IPS-NIHi7 (cell line): ENCODE data around the gene FGFR3.

Experiments used
- DNase-seq: peaks from one replicate; pipeline ENCODE4 v3.0.0; 2012; ENCODE audit warnings: mixed read lengths; ENCODE audit errors: extremely low spot score

The FGFR3 gene

DNA sequence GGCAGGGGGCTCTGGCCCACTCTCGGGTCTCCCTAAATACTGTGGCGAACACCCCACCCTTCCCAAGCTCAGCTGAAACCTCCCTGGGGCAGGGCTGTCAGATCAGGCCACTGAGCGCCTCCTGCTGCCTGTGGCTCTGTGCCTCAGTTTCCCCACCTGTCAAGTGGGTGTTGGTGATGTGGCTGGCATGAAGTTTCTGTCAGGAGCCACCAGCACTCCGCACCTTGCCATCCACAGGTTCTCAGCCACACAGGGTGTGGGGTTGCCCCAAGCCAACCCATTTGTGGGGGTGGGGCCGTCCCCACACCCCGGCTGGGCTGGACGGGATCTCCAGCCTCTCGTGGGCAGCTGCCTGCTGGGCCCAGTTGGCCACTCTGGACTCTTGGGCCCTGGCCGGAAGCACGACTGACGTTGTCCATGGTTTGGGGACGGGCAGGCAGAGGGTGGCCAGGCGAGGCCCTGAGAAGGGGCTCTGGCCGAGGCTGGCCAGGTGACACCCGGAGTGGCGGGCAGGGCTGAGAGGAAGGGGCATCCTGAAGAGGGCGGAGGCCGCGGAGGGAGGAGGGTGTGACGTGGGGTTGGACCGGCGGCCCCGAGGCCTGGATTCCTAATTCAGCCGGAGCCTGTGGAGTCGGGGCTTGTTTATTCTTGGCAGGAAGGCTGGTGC is 5.5 kb upstream of the FGFR3 start:
- no peak for DNase-seq

DNA sequence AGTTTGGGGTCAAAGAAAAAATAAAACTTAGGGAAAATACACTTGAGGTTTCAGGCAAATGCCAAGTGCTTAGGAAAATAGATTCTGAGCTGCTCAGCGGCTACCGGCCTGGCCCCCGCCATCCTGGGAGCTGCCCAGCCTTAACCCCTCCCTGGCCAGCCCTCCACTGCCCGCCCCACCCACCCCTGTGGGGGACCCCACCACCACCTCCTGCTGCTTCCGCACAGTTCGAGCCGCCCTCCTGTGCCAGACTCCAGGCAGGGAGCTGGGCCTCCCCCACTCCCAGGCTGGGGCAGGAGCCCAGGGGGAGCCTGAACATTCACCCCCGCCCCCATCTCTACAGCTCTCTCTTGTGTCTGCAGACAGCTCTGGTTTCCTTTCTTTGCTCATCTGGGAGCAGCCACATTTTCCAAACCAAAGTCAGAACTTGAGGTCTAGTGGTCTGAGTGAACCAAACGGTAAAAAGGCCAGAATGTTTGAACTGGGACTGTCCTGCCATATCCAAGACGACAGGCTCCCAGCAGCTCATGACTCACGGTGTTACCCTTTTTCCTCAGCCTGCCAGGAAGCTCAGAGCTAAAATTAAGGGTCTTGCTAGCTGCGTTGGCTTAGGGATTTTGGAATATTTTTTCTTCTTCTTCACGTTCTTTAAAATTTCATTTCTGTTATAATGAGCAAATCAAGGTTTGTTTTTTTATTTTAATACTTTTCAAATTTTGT is 4.7 kb upstream of the FGFR3 start:
- no peak for DNase-seq

DNA sequence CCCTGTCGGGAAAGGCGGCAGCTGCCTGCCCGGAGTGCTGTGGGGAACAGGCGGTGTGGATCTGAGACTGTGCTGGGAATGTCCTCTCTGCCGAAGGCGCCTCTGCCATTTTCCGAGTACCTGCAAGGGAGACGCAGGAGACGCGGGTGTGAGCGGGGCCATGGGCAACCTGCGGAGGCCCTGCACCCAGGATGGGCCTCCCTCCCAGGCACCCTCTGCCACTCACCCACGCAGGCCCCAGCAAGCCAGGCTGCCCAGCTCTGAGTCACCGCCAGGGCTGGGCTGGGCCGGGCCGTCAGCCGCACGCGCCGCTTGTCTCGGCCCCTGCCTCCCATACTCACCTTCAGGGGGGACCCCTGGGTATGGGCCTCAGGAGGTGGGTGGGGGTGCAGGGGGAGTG is 3.5 kb upstream of the FGFR3 start:
- no peak for DNase-seq

- no peak for DNase-seq
Measured at GRCh38 chr4:1790005-1790404, 3.1 kb upstream of the FGFR3 start.

DNA sequence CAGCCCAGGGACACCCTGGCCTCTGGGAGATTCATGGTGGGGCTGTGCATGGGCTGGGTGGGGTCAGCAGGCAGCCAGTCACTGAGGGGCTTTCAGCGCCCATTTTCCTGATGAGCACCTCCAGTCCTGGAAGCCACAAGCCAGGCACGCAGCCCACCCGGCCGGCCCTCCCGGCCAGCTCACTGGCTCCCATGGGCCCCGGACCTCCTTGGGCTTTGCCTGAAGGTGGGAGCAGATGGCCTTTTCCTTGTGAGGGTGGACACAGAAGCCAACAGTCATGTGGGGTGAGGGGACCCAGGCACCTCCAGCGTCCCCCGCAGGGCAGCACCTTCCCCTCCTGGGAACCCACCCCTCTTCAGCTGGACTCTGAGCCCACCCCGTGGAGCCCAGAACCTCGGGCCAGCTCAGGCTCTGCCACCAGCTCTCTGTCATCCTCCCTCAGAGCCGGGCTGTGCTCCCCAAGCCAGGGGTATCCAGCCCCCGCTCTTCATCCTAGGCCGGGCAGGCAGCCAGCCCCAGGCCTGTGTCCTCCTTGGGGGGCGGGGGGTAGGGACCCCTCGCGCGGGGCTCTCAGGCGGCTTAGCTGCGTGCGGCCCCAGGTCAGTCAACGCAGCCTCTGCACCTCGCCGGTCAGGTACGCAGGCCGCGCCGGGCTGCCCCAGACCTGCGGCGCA is 798 bp upstream of the FGFR3 start:
- no peak for DNase-seq

DNA sequence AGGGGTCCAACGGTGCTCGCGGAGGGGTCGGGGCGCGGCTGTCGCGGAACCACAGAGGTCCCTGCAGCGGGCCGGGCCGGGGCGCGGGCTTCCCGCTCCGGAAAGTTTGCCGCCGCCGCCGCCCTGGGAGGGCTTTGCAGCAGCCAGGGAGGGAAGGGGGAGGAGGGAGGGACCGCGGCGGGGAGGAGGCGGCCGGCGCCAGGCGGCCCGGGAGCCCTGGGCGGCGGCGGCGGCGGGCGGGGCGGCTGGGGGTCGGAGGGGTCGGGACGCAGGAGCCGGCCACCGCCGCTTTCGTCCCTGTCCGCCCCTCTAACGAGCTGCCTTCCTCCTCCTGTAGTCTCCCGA is 375 bp downstream of the FGFR3 start:
- peak; percentile 56 for DNase-seq

GRCh38 chr4:1793940-1794808 is 1.1 kb downstream of the FGFR3 start:
- no peak for DNase-seq

DNA sequence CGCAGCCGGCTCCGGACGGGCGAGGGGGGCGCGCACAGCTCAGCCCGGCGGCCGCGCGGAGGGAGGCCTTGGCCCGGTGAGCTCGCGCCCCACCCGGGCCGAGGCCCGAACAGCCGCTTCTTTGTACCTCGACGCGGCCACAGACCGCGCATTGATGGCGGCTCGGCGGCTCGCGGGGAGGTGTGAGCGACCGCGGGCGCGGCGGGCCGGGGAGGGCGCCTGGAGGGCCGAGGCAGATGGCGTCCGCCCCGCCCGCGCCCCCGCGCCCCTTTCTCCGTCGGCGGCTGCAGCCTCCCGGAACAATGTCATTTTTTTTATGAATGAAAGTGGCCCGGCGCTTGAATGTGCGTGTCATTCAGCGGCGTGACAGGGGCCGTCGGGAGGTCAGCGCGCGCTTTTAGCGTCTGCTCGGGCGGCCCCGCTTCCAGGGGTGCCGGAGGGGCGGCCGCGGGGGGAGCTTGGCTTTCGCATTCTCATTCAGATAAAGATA is 1.8 kb downstream of the FGFR3 start:
- no peak for DNase-seq

GRCh38 chr4:1795299-1796195 is 2.5 kb downstream of the FGFR3 start:
- peak; percentile 78 for DNase-seq

DNA sequence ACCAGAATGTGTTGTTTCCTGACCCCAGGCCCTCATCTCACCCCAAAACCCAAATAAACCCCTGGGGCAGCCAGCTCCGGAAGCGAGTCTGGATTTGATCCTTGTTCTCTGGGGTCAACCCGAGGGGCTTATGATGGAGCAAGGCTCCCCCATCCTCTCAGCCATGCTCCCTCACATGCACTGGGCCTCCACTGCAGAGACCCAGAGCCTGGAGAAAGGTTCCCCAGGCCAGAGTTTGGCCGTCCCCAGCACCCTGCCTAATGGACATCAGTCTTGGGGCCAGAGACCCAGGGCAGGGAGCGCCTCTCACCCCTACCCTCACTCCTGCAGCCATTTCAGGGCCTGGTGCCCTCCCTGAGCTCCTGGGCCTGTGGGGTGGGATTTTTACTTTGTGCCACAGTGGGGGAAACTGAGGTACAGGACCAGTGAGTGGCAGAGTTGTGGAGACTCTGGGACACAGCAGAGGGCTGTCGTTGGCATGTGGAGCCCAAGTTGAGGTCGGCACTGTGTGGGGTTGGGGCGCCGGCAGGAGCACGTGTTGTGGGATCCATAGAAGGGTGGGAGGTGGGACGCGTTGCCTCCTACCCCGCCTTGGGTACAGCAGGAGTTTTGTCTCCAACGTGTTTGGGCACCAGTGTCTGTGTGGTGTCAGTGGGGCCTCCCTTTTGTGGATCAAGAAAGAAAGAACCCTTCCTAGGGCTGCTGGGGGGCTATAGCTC is 3.6 kb downstream of the FGFR3 start:
- no peak for DNase-seq

GRCh38 chr4:1797298-1797860 is 4.3 kb downstream of the FGFR3 start:
- no peak for DNase-seq

GRCh38 chr4:1797861-1798579 is 4.9 kb downstream of the FGFR3 start:
- DNase-seq = no peak

DNA sequence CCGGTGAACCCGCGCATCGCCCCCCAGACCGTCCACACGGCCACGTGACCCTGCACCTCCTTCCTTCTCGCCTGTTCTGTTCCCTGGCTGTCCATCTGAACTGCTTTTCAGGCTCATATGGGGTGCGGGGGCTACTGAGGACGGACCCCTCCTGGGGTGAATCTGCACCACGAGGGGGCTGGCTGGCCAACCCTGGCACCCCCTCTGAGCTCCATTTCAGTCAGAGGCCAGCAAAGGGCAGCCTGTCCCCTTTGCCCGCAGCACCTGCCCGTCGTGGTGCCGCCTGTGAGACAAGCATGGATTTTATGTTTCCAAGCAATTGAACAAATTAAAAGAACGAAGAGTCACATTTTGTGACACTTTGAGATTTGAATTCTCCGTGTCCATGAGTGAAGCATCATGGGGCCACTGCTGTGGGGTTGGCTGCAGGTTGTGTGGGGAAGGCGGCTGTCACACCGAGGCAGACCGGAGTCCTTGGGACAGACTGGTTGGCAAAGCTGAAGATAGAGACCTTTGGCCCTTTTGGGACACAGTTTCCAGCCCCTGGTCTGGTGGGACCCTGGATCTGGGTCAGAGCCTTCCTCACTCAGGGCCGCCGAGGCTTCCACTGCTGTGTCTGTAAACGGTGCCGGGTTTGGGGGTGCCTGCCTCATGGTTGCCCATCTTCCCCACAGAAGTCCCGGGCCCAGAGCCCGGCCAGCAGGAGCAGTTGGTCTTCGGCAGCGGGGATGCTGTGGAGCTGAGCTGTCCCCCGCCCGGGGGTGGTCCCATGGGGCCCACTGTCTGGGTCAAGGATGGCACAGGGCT is 5.7 kb downstream of the FGFR3 start:
- no peak for DNase-seq

DNA sequence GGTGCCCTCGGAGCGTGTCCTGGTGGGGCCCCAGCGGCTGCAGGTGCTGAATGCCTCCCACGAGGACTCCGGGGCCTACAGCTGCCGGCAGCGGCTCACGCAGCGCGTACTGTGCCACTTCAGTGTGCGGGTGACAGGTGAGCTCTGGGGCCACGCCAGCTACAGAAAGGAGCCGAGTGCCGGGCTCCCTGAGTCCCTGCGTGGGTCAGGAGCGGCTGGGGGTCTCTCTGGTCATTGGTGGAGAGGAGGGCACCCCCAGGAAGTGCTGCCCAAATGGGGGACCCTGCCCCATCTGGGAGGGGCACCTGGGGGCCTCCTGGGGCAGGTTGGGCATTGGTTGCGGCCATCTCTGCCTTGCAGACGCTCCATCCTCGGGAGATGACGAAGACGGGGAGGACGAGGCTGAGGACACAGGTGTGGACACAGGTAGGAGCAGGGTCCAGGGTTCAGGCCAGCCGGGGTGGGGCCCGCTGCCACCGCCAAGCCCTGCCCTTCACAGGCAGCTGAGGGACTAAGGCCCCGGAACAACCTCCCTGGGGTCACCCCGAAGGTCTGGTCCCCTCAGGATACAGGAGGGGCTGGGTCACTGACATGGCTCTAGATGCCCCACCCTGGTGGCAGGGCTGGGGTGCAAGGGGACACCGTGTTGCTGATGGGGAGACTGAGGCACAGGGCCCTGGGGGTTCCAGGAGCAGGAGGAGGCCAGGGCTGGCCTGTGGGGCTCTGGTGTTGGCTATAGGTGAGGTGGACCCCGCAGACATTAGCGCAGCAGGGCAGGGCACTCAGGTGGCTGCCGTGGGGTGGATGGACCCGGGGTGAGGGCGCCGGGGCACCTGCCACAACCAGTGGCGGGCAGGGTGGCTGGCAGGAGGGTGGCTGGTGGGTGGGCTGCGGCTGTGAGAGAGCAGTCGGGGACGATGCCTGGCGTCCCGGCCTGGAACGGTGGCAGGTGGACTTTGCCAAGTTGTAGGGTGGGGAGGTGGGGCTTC is 6.6 kb downstream of the FGFR3 start:
- no peak for DNase-seq

DNA sequence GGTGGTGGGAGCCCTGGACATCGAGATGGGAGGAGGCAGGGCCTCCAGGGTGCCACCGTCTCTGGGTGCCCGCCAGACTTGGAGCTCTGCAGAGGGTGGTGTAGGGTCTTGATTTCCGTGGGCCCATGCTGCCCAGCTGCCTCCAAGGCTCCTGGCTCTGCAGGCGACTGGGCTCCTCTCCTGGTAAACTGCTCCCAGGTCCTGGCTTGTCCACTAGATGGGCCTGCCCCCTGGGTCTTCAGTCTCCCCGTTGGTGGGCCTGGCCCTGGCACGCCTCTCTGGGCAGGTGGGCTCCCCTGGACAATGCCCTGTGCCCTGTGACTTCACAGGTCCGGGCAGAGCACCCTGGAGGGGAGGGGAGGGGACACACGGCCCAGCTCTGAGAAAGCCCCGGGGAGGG is 7.7 kb downstream of the FGFR3 start:
- no peak for DNase-seq

DNA sequence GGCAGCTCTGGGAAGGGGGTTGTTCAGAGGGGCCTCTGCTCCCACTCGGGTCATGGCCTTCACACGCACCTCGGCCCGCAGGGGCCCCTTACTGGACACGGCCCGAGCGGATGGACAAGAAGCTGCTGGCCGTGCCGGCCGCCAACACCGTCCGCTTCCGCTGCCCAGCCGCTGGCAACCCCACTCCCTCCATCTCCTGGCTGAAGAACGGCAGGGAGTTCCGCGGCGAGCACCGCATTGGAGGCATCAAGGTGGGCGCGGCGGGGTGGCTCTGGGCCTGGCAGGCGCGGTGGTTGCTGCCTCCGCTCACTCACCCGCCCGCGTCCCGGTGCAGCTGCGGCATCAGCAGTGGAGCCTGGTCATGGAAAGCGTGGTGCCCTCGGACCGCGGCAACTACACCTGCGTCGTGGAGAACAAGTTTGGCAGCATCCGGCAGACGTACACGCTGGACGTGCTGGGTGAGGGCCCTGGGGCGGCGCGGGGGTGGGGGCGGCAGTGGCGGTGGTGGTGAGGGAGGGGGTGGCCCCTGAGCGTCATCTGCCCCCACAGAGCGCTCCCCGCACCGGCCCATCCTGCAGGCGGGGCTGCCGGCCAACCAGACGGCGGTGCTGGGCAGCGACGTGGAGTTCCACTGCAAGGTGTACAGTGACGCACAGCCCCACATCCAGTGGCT is 8.3 kb downstream of the FGFR3 start:
- no peak for DNase-seq
